SU-DHL-6 (cell line): ENCODE measurements around the gene GPR153.

Experiments used
- H2AFZ ChIP-seq: fragments of 200-600 bp; sonication (generic); 2 replicates; pipeline ENCODE4 v1.6.1; 2014; ENCODE audit warnings: low read depth, mild to moderate bottlenecking, moderate library complexity, mixed read lengths, antibody characterized with exemption, low read length; ENCODE audit not compliant: severe bottlenecking
- H3F3A ChIP-seq: fragments of 200-600 bp; shearing (Covaris generic); 2 replicates; pipeline ENCODE4 v1.6.0; 2016; ENCODE audit warnings: antibody characterized with exemption, mild to moderate bottlenecking; ENCODE audit not compliant: insufficient read depth
- H3K27ac ChIP-seq: fragments of 200-600 bp; sonication (generic); 2 replicates; pipeline ENCODE4 v1.5.1; 2016; ENCODE audit warnings: low read depth, mild to moderate bottlenecking, low read length, moderate library complexity, mixed read lengths
- H3K27me3 ChIP-seq: fragments of 200-600 bp; sonication (generic), shearing (Covaris generic); 2 replicates; pipeline ENCODE4 v1.6.0; 2014; ENCODE audit warnings: mild to moderate bottlenecking, low read length
- H3K36me3 ChIP-seq: fragments of 200-600 bp; sonication (generic); 2 replicates; pipeline ENCODE4 v1.6.1; 2014; ENCODE audit warnings: mild to moderate bottlenecking, low read length, mixed read lengths
- H3K4me2 ChIP-seq: fragments of 300-600, 200-600 bp; shearing (Covaris generic), sonication (generic); 2 replicates; pipeline ENCODE4 v1.6.0; 2014; ENCODE audit warnings: low read length, low read depth, mild to moderate bottlenecking; ENCODE audit not compliant: poor library complexity, severe bottlenecking
- H3K4me3 ChIP-seq: fragments of 200-600 bp; sonication (generic); 2 replicates; pipeline ENCODE4 v1.5.1; 2014; ENCODE audit warnings: antibody characterized with exemption, low read length, mild to moderate bottlenecking, mixed read lengths; ENCODE audit not compliant: insufficient read depth, poor library complexity, severe bottlenecking
- H3K79me2 ChIP-seq: fragments of 200-600 bp; sonication (generic); 2 replicates; pipeline ENCODE4 v1.6.1; 2014; ENCODE audit warnings: mild to moderate bottlenecking, low read length, moderate library complexity; ENCODE audit not compliant: insufficient read depth
- H3K9ac ChIP-seq: fragments of 200-600 bp; sonication (generic); 2 replicates; pipeline ENCODE4 v1.7.0; 2014; ENCODE audit warnings: mild to moderate bottlenecking, low read length
- H3K9me2 ChIP-seq: fragments of 200-600 bp; sonication (generic); replicated peaks from 2 replicates; pipeline ENCODE4 v1.6.1; 2014; ENCODE audit warnings: low read length; ENCODE audit not compliant: insufficient read depth
- H3K9me3 ChIP-seq: fragments of 200-600 bp; sonication (generic); 2 replicates; pipeline ENCODE4 v1.6.1; 2014; ENCODE audit warnings: low read length, mixed read lengths; ENCODE audit not compliant: insufficient read depth
- H4K20me1 ChIP-seq: fragments of 200-600 bp; sonication (generic); 2 replicates; pipeline ENCODE4 v1.6.1; 2014; ENCODE audit warnings: low read depth, mild to moderate bottlenecking, antibody characterized with exemption, low read length, moderate library complexity, mixed read lengths
- EZH2phosphoT487 ChIP-seq: fragments of 200-600 bp; sonication (generic), shearing (Covaris generic); conservative IDR thresholded peaks from 2 replicates; pipeline ENCODE4 v1.6.1; 2018; ENCODE audit warnings: mild to moderate bottlenecking, antibody characterized with exemption, low read length, moderate library complexity, mixed read lengths
- TF ChIP-seq, protein P1 (sequence below): fragments of 200-600 bp; sonication (generic); IDR thresholded peaks from one replicate; pipeline ENCODE4 v1.5.1; 2017; ENCODE audit warnings: antibody characterized with exemption, mild to moderate bottlenecking, low read length, moderate library complexity; ENCODE audit not compliant: insufficient read depth, poor library complexity, severe bottlenecking

GPR153 gene

DNA sequence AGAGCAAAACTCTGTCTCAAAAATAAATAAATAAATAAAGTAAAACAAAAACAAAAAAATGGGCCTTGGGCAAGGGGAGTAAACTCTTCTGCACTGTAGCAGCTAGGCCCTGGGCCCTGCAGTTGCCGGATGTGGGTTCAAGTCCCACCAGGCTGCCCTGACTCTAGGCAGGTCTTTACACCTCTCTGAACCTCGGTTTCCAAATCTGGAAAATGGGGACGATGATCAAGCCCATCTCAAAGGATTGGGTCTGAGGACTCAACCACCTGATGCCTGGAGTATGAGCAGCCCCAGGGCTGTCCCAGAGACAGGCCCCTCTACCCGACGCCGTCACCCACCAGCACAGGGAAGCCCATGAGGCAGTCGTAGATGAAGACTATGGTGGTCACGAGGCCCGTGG is 7.5 kb downstream of the GPR153 start:
- Histone ChIP-seq H3K9me3 (no peaks in the 10 kb centered on the region), H2AFZ (no peak overlapping the region), H3K9ac (no peak overlapping the region), H3K4me2 (no peak overlapping the region), H3K79me2 (no peaks in the 10 kb centered on the region), H3K9me2 (no peaks in the 10 kb centered on the region), H3K36me3 (no peaks in the 10 kb centered on the region), H4K20me1 (no peaks in the 10 kb centered on the region), H3K27me3 (no peaks in the 10 kb centered on the region), H3F3A (no peaks in the 10 kb centered on the region), H3K4me3 (no peak overlapping the region), H3K27ac (no peak overlapping the region)
- TF ChIP-seq, protein P1, sequence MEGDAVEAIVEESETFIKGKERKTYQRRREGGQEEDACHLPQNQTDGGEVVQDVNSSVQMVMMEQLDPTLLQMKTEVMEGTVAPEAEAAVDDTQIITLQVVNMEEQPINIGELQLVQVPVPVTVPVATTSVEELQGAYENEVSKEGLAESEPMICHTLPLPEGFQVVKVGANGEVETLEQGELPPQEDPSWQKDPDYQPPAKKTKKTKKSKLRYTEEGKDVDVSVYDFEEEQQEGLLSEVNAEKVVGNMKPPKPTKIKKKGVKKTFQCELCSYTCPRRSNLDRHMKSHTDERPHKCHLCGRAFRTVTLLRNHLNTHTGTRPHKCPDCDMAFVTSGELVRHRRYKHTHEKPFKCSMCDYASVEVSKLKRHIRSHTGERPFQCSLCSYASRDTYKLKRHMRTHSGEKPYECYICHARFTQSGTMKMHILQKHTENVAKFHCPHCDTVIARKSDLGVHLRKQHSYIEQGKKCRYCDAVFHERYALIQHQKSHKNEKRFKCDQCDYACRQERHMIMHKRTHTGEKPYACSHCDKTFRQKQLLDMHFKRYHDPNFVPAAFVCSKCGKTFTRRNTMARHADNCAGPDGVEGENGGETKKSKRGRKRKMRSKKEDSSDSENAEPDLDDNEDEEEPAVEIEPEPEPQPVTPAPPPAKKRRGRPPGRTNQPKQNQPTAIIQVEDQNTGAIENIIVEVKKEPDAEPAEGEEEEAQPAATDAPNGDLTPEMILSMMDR = no peak
- TF ChIP-seq EZH2phosphoT487 = no peak

DNA sequence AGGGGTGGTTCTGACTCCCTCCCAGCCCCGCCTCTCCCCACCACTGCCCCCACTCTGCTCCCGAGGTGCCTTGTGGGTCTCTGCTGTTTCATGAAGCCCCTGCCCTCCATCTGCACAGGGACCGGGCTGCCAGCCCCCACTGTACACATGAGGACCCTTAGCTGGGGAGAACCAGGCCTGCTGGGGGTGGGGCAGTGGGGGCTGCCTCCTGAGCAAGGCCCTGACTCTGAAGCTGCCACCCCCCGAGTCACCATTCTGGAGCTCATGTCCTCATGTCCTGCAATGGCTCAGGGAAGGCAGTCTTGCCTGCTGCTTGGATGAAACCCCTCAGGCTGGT is 8.6 kb downstream of the GPR153 start:
- no peak overlapping the region for H3K27ac ChIP-seq
- H4K20me1 ChIP-seq = no peaks in the 10 kb centered on the region
- no peaks in the 10 kb centered on the region for H3K27me3 ChIP-seq
- H3F3A ChIP-seq = no peaks in the 10 kb centered on the region
- no peaks in the 10 kb centered on the region for H3K79me2 ChIP-seq
- H2AFZ ChIP-seq = no peak overlapping the region
- no peaks in the 10 kb centered on the region for H3K9me2 ChIP-seq
- no peaks in the 10 kb centered on the region for H3K9me3 ChIP-seq
- H3K4me2 ChIP-seq = no peak overlapping the region
- H3K4me3 ChIP-seq = no peak overlapping the region
- no peak for TF ChIP-seq EZH2phosphoT487
- H3K36me3 ChIP-seq = no peaks in the 10 kb centered on the region
- no peak overlapping the region for H3K9ac ChIP-seq

DNA sequence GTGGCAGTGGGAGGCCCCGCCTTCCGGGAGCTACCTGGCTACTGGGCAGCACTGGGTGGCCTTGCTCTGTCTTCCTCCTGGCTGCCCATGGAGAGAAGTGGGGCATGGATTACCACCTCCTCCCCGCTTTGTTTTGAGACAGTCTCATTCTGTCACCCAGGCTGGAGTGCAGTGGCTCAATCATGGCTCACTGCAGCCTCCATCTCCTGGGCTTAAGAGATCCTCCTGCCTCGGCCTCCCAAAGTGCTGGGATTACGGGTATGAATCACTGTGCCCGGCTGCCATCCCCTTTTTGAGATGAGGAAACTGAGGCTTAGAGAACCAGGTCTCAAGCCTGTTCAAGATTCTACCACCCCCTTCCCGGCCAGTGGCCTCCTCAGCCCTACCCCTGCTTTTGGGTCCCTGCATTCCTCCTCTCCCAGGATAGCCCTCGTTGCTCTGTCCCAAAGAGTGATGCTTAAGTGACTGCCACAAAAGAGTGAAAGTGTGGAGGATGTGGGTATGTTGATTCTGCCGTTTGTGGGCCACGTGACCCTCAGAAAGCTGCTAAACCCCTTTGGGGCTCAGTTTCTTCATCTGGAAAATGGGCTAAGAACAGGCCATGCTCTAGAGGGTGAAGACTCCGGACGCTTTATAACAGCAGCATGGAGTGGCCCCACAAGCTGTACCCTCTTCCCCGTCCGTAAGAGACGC is 9.1 kb downstream of the GPR153 start:
- H3K9me3 ChIP-seq = no peaks in the 10 kb centered on the region
- no peak overlapping the region for H2AFZ ChIP-seq
- H3F3A ChIP-seq = no peaks in the 10 kb centered on the region
- H4K20me1 ChIP-seq = no peaks in the 10 kb centered on the region
- no peak overlapping the region for H3K4me2 ChIP-seq
- H3K9ac ChIP-seq = no peak overlapping the region
- no peaks in the 10 kb centered on the region for H3K36me3 ChIP-seq
- TF ChIP-seq EZH2phosphoT487 = no peak
- TF ChIP-seq, protein P1 = no peak
- no peak overlapping the region for H3K27ac ChIP-seq
- no peaks in the 10 kb centered on the region for H3K9me2 ChIP-seq
- no peaks in the 10 kb centered on the region for H3K79me2 ChIP-seq
- H3K27me3 ChIP-seq = no peaks in the 10 kb centered on the region
- H3K4me3 ChIP-seq = no peak overlapping the region

DNA sequence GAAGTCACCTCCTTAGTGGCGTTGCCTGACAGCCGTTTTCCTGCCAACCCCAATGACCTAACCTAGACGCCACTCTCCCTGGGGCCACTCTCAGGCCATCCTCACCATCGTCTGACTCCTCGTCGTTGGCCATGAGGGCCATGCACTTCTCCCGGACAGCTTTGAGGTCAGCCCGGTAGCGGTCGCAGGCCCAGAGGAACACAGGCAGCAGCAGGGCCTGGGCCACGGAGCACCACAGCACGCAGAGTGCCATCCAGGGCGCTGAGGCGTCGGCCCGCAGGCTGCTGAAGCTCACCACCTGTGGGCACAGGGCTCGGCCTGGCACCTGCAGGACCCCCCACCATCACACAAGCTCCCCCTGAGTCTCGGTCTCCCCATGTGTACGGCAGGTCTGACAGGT is 9.7 kb downstream of the GPR153 start:
- no peaks in the 10 kb centered on the region for H3K9me2 ChIP-seq
- H3K9me3 ChIP-seq = no peaks in the 10 kb centered on the region
- H3K36me3 ChIP-seq = no peaks in the 10 kb centered on the region
- H2AFZ ChIP-seq = no peak overlapping the region
- no peaks in the 10 kb centered on the region for H3F3A ChIP-seq
- H3K79me2 ChIP-seq = no peaks in the 10 kb centered on the region
- no peak overlapping the region for H3K27ac ChIP-seq
- H3K27me3 ChIP-seq = no peaks in the 10 kb centered on the region
- H3K9ac ChIP-seq = no peak overlapping the region
- TF ChIP-seq, protein P1 = no peak
- no peak for TF ChIP-seq EZH2phosphoT487
- no peak overlapping the region for H3K4me3 ChIP-seq
- no peak overlapping the region for H3K4me2 ChIP-seq
- H4K20me1 ChIP-seq = no peaks in the 10 kb centered on the region
